GM23338 (cell line): ENCODE measurements around the gene TPSAB1. TPM values are rescaled to one million over a fixed set of nuclear protein-coding genes. Genes with fewer than 3 reads are reported as not detected.

Experiments
- ATAC-seq: fragments of 200-7000 bp; cut with Tn5 transposase; 3 replicates; pipeline ENCODE4 v1.9.1; 2020
- DNase-seq: peaks from one replicate; pipeline ENCODE4 v3.0.0-alpha.2; 2015; ENCODE audit warnings: low spot score
- H2AFZ ChIP-seq: fragments of 200-600 bp; sonication (generic); 2 replicates; pipeline ENCODE4 v1.8.0; 2016; ENCODE audit warnings: antibody characterized with exemption, mild to moderate bottlenecking, moderate library complexity
- H3F3A ChIP-seq: fragments of 200-600 bp; sonication (generic); replicated peaks from 2 replicates; pipeline ENCODE4 v1.8.0; 2017; ENCODE audit warnings: antibody characterized with exemption, mixed run types, low read depth
- H3K27ac ChIP-seq: fragments of 200-600 bp; sonication (generic); 2 replicates; pipeline ENCODE4 v1.6.1; 2016; ENCODE audit warnings: low read depth
- H3K27me3 ChIP-seq: fragments of 200-600 bp; sonication (generic); 2 replicates; pipeline ENCODE4 v1.8.0; 2016; ENCODE audit warnings: mild to moderate bottlenecking, mixed run types, moderate library complexity; ENCODE audit not compliant: insufficient read depth
- H3K36me3 ChIP-seq: fragments of 200-600 bp; sonication (generic); 2 replicates; pipeline ENCODE4 v1.8.0; 2016; ENCODE audit warnings: mild to moderate bottlenecking; ENCODE audit not compliant: insufficient read depth
- H3K4me1 ChIP-seq: fragments of 200-600 bp; sonication (generic); 2 replicates; pipeline ENCODE4 v1.8.0; 2016; ENCODE audit warnings: mild to moderate bottlenecking, moderate library complexity; ENCODE audit not compliant: insufficient read depth
- H3K4me2 ChIP-seq: fragments of 200-600 bp; sonication (generic); 2 replicates; pipeline ENCODE4 v1.7.1; 2017; ENCODE audit warnings: mixed run types
- H3K4me3 ChIP-seq: fragments of 200-600 bp; sonication (generic); 2 replicates; pipeline ENCODE4 v1.6.1; 2016; ENCODE audit warnings: mixed run types
- H3K79me2 ChIP-seq: fragments of 200-600 bp; sonication (generic); replicated peaks from 2 replicates; pipeline ENCODE4 v1.8.0; 2017; ENCODE audit warnings: mild to moderate bottlenecking; ENCODE audit not compliant: insufficient read depth
- H3K9me2 ChIP-seq: fragments of 200-600 bp; sonication (generic); 2 replicates; pipeline ENCODE4 v1.8.0; 2017; ENCODE audit not compliant: insufficient read depth
- H4K20me1 ChIP-seq: fragments of 200-600 bp; sonication (generic); replicated peaks from 2 replicates; pipeline ENCODE4 v1.8.0; 2017; ENCODE audit warnings: mild to moderate bottlenecking; ENCODE audit not compliant: insufficient read depth
- H3K27ac Mint-ChIP-seq: 2 replicates; pipeline ENCODE4 v1.8.0; 2020; ENCODE audit warnings: inconsistent platforms, mild to moderate bottlenecking, moderate library complexity, mixed read lengths
- H3K27me3 Mint-ChIP-seq: 3 replicates; pipeline ENCODE4 v1.8.0; 2022; ENCODE audit warnings: low read depth, mild to moderate bottlenecking, moderate library complexity, mixed read lengths, inconsistent platforms; ENCODE audit not compliant: insufficient read depth, poor library complexity
- H3K36me3 Mint-ChIP-seq: 3 replicates; pipeline ENCODE4 v1.8.0; 2021; ENCODE audit warnings: low read depth, mild to moderate bottlenecking, inconsistent platforms, moderate library complexity, mixed read lengths
- H3K4me1 Mint-ChIP-seq: 3 replicates; pipeline ENCODE4 v1.8.0; 2020; ENCODE audit warnings: mild to moderate bottlenecking, inconsistent platforms, mixed read lengths
- H3K4me3 Mint-ChIP-seq: 3 replicates; pipeline ENCODE4 v1.8.0; 2021; ENCODE audit warnings: moderate library complexity, mild to moderate bottlenecking, inconsistent platforms, mixed read lengths
- H3K9me3 Mint-ChIP-seq: 3 replicates; pipeline ENCODE4 v1.8.0; 2020; ENCODE audit warnings: moderate library complexity, mild to moderate bottlenecking, inconsistent platforms, mixed read lengths
- CREB1 ChIP-seq: fragments of 250-450 bp; sonication (Bioruptor Pico); IDR thresholded peaks from 2 replicates; pipeline ENCODE4 v1.5.0; 2020; ENCODE audit warnings: low read depth, mild to moderate bottlenecking, moderate library complexity
- EZH2 ChIP-seq: fragments of 200-600 bp; sonication (generic); IDR thresholded peaks from one replicate; pipeline ENCODE4 v1.8.0; 2017; ENCODE audit warnings: antibody characterized with exemption, mild to moderate bottlenecking, low read depth; ENCODE audit not compliant: unreplicated experiment
- EZH2phosphoT487 ChIP-seq: fragments of 200-600 bp; sonication (generic); IDR thresholded peaks from one replicate; pipeline ENCODE4 v1.8.1; 2018; ENCODE audit warnings: antibody characterized with exemption; ENCODE audit not compliant: unreplicated experiment
- JUNB ChIP-seq: IDR thresholded peaks from one replicate; pipeline ENCODE4 v1.6.1; 2016; ENCODE audit warnings: antibody characterized with exemption; ENCODE audit not compliant: unreplicated experiment
- NANOG ChIP-seq: IDR thresholded peaks from 2 replicates; pipeline ENCODE4 v1.6.1; 2016; ENCODE audit warnings: antibody characterized with exemption, borderline replicate concordance
- POLR2AphosphoS5 ChIP-seq: IDR thresholded peaks from 2 replicates; pipeline ENCODE4 v1.6.1; 2016; ENCODE audit warnings: antibody characterized with exemption, low read depth
- STAT1 ChIP-seq: IDR thresholded peaks from one replicate; pipeline ENCODE4 v1.6.1; 2016; ENCODE audit warnings: antibody characterized with exemption; ENCODE audit not compliant: unreplicated experiment
- ZNF114 ChIP-seq: fragments of 250-450 bp; sonication (Bioruptor Pico); IDR thresholded peaks from 2 replicates; pipeline ENCODE4 v1.5.0; 2020; ENCODE audit warnings: mild to moderate bottlenecking, moderate library complexity
- ZNF331 ChIP-seq: fragments of 250-450 bp; sonication (Bioruptor Pico); IDR thresholded peaks from 2 replicates; pipeline ENCODE4 v1.5.0; 2020; ENCODE audit warnings: low read depth, mild to moderate bottlenecking, moderate library complexity
- polyA plus RNA-seq: library from polyadenylated mRNA; unstranded; fragments of >200 nt; fragmentation: Nextera tagmentation; extraction: Ambion mirVana; gene quantifications from 2 replicates; pipeline ENCODE4 v1.2.1, GENCODE V29; 2016
- total RNA-seq: library from RNA; depleted of rRNA; stranded (reverse); fragments of >200 nt; shearing (Covaris generic); gene quantifications from 2 replicates; pipeline ENCODE4 v1.2.3, GENCODE V29; 2014
- TF ChIP-seq, protein P1 (sequence below): fragments of 250-450 bp; sonication (Bioruptor Pico); IDR thresholded peaks from 2 replicates; pipeline ENCODE4 v1.5.0; 2020; ENCODE audit warnings: mild to moderate bottlenecking, moderate library complexity
- TF ChIP-seq, protein P2 (sequence below): IDR thresholded peaks from 2 replicates; pipeline ENCODE4 v1.6.1; 2016; ENCODE audit warnings: antibody characterized with exemption
- TF ChIP-seq, protein P3 (sequence below): IDR thresholded peaks from one replicate; pipeline ENCODE4 v1.6.1; 2018; ENCODE audit warnings: antibody characterized with exemption; ENCODE audit not compliant: unreplicated experiment
- TF ChIP-seq, protein P4 (sequence below), 2 experiments: fragments of 200-600 bp in 1 of 2; sonication (generic) in 1 of 2; conservative IDR thresholded peaks; 2 replicates each; pipeline versions ENCODE4 v1.5.1 to v1.6.1; 2016 to 2017; ENCODE audit warnings: antibody characterized with exemption in 2 of 2, low read depth in 2 of 2, mild to moderate bottlenecking in 2 of 2, moderate library complexity in 1 of 2

The TPSAB1 gene
- total and polyA plus RNA-seq, 2 experiments from 2014 or later: not detected

GRCh38 chr16:1222553-1223354, 17.8 kb upstream of the TPSAB1 start:
- H3K27ac Mint-ChIP-seq: no peak overlapping the region
- H3K4me1 ChIP-seq: no peaks in the 10 kb centered on the region
- H3F3A ChIP-seq: no peaks in the 10 kb centered on the region
- TF ChIP-seq NANOG (no peak), JUNB (no peak), POLR2AphosphoS5 (no peak), EZH2 (no peak), CREB1 (no peak), ZNF114 (no peak), EZH2phosphoT487 (no peak), ZNF331 (CRISPR knock-in tag) (no peak), STAT1 (no peak)
- TF ChIP-seq, protein P1, sequence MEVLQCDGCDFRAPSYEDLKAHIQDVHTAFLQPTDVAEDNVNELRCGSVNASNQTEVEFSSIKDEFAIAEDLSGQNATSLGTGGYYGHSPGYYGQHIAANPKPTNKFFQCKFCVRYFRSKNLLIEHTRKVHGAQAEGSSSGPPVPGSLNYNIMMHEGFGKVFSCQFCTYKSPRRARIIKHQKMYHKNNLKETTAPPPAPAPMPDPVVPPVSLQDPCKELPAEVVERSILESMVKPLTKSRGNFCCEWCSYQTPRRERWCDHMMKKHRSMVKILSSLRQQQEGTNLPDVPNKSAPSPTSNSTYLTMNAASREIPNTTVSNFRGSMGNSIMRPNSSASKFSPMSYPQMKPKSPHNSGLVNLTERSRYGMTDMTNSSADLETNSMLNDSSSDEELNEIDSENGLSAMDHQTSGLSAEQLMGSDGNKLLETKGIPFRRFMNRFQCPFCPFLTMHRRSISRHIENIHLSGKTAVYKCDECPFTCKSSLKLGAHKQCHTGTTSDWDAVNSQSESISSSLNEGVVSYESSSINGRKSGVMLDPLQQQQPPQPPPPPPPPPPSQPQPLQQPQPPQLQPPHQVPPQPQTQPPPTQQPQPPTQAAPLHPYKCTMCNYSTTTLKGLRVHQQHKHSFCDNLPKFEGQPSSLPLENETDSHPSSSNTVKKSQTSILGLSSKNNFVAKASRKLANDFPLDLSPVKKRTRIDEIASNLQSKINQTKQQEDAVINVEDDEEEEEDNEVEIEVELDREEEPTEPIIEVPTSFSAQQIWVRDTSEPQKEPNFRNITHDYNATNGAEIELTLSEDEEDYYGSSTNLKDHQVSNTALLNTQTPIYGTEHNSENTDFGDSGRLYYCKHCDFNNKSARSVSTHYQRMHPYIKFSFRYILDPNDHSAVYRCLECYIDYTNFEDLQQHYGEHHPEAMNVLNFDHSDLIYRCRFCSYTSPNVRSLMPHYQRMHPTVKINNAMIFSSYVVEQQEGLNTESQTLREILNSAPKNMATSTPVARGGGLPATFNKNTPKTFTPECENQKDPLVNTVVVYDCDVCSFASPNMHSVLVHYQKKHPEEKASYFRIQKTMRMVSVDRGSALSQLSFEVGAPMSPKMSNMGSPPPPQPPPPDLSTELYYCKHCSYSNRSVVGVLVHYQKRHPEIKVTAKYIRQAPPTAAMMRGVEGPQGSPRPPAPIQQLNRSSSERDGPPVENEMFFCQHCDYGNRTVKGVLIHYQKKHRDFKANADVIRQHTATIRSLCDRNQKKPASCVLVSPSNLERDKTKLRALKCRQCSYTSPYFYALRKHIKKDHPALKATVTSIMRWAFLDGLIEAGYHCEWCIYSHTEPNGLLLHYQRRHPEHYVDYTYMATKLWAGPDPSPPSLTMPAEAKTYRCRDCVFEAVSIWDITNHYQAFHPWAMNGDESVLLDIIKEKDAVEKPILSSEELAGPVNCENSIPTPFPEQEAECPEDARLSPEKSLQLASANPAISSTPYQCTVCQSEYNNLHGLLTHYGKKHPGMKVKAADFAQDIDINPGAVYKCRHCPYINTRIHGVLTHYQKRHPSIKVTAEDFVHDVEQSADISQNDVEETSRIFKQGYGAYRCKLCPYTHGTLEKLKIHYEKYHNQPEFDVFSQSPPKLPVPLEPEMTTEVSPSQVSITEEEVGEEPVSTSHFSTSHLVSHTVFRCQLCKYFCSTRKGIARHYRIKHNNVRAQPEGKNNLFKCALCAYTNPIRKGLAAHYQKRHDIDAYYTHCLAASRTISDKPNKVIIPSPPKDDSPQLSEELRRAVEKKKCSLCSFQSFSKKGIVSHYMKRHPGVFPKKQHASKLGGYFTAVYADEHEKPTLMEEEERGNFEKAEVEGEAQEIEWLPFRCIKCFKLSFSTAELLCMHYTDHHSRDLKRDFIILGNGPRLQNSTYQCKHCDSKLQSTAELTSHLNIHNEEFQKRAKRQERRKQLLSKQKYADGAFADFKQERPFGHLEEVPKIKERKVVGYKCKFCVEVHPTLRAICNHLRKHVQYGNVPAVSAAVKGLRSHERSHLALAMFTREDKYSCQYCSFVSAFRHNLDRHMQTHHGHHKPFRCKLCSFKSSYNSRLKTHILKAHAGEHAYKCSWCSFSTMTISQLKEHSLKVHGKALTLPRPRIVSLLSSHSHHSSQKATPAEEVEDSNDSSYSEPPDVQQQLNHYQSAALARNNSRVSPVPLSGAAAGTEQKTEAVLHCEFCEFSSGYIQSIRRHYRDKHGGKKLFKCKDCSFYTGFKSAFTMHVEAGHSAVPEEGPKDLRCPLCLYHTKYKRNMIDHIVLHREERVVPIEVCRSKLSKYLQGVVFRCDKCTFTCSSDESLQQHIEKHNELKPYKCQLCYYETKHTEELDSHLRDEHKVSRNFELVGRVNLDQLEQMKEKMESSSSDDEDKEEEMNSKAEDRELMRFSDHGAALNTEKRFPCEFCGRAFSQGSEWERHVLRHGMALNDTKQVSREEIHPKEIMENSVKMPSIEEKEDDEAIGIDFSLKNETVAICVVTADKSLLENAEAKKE: no peak
- TF ChIP-seq, protein P2, sequence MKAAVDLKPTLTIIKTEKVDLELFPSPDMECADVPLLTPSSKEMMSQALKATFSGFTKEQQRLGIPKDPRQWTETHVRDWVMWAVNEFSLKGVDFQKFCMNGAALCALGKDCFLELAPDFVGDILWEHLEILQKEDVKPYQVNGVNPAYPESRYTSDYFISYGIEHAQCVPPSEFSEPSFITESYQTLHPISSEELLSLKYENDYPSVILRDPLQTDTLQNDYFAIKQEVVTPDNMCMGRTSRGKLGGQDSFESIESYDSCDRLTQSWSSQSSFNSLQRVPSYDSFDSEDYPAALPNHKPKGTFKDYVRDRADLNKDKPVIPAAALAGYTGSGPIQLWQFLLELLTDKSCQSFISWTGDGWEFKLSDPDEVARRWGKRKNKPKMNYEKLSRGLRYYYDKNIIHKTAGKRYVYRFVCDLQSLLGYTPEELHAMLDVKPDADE: no peak
- TF ChIP-seq, protein P3, sequence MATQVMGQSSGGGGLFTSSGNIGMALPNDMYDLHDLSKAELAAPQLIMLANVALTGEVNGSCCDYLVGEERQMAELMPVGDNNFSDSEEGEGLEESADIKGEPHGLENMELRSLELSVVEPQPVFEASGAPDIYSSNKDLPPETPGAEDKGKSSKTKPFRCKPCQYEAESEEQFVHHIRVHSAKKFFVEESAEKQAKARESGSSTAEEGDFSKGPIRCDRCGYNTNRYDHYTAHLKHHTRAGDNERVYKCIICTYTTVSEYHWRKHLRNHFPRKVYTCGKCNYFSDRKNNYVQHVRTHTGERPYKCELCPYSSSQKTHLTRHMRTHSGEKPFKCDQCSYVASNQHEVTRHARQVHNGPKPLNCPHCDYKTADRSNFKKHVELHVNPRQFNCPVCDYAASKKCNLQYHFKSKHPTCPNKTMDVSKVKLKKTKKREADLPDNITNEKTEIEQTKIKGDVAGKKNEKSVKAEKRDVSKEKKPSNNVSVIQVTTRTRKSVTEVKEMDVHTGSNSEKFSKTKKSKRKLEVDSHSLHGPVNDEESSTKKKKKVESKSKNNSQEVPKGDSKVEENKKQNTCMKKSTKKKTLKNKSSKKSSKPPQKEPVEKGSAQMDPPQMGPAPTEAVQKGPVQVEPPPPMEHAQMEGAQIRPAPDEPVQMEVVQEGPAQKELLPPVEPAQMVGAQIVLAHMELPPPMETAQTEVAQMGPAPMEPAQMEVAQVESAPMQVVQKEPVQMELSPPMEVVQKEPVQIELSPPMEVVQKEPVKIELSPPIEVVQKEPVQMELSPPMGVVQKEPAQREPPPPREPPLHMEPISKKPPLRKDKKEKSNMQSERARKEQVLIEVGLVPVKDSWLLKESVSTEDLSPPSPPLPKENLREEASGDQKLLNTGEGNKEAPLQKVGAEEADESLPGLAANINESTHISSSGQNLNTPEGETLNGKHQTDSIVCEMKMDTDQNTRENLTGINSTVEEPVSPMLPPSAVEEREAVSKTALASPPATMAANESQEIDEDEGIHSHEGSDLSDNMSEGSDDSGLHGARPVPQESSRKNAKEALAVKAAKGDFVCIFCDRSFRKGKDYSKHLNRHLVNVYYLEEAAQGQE: no peak
- TF ChIP-seq, protein P4, sequence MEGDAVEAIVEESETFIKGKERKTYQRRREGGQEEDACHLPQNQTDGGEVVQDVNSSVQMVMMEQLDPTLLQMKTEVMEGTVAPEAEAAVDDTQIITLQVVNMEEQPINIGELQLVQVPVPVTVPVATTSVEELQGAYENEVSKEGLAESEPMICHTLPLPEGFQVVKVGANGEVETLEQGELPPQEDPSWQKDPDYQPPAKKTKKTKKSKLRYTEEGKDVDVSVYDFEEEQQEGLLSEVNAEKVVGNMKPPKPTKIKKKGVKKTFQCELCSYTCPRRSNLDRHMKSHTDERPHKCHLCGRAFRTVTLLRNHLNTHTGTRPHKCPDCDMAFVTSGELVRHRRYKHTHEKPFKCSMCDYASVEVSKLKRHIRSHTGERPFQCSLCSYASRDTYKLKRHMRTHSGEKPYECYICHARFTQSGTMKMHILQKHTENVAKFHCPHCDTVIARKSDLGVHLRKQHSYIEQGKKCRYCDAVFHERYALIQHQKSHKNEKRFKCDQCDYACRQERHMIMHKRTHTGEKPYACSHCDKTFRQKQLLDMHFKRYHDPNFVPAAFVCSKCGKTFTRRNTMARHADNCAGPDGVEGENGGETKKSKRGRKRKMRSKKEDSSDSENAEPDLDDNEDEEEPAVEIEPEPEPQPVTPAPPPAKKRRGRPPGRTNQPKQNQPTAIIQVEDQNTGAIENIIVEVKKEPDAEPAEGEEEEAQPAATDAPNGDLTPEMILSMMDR (conservative IDR thresholded peaks at IDR 0.05; ENCODE audit: low read depth in 2 of 2): no peak
- no peaks in the 10 kb centered on the region; the same call in 2 of the 3 replicates for H3K36me3 Mint-ChIP-seq
- no peaks in the 10 kb centered on the region for H3K27me3 ChIP-seq
- no peaks in the 10 kb centered on the region for H3K79me2 ChIP-seq
- H3K9me2 ChIP-seq: no peaks in the 10 kb centered on the region
- peaks cover 22% of the 10 kb centered on the region for H3K27me3 Mint-ChIP-seq
- no peak overlapping the region for H3K4me2 ChIP-seq
- H2AFZ ChIP-seq: no peak overlapping the region
- no peaks in the 10 kb centered on the region for H3K36me3 ChIP-seq
- no peak overlapping the region for H3K4me3 Mint-ChIP-seq
- H4K20me1 ChIP-seq: no peaks in the 10 kb centered on the region; the same call in none of the 2 replicates
- no peaks in the 10 kb centered on the region for H3K4me1 Mint-ChIP-seq
- DNase-seq (no peak), ATAC-seq (no peak)
- no peak overlapping the region for H3K4me3 ChIP-seq
- no peak overlapping the region for H3K27ac ChIP-seq
- H3K9me3 Mint-ChIP-seq: no peaks in the 10 kb centered on the region
